Heart left ventricle (tissue), 16 donors: ENCODE measurements around the gene PATJ. TPM values are rescaled to one million over a fixed set of nuclear protein-coding genes. Genes with fewer than 3 reads are reported as not detected.
A peak's percentile ranks its signal among the peaks of the same experiment; 100 is the strongest.
"Not testable (repeated sequence)": the region's sequence is repeated elsewhere in the genome, so short reads cannot be mapped to it uniquely, and the experiment has no call there.

Experiments
- ATAC-seq, 4 donors: fragments of 200-7000 bp; cut with Tn5 transposase; one replicate each; pipeline ENCODE4 v1.9.1; 2020 to 2022; ENCODE audit warnings: moderate library complexity in 4 of 4, mild to moderate bottlenecking in 3 of 4, moderate number of reproducible peaks in 1 of 4
- DNase-seq, 5 donors: peaks; one replicate each; pipeline ENCODE4 v3.0.0-alpha.2; 2020
- H3K27ac ChIP-seq, 12 donors: fragments of 200-600 bp; sonication (generic) in 4 of 12; one replicate each; pipeline versions ENCODE4 v1.5.0 to v1.8.0; 2016 to 2022; ENCODE audit warnings: mild to moderate bottlenecking in 2 of 12
- H3K27me3 ChIP-seq, 9 donors: fragments of 200-600 bp; sonication (generic) in 2 of 9; one replicate each; pipeline versions ENCODE4 v1.5.1 to v1.8.0; 2016 to 2022; ENCODE audit warnings: mild to moderate bottlenecking in 3 of 9
- H3K36me3 ChIP-seq, 9 donors: fragments of 200-600 bp; sonication (generic) in 2 of 9; one replicate each; pipeline versions ENCODE4 v1.5.0 to v1.8.0; 2018 to 2022; ENCODE audit warnings: mild to moderate bottlenecking in 2 of 9
- H3K4me1 ChIP-seq, 12 donors: fragments of 200-600 bp; sonication (generic) in 4 of 12; one replicate each; pipeline versions ENCODE4 v1.5.0 to v1.8.0; 2016 to 2022; ENCODE audit warnings: mild to moderate bottlenecking in 3 of 12
- H3K4me3 ChIP-seq, 12 donors: fragments of 200-600 bp; sonication (generic) in 4 of 12; one replicate each; pipeline versions ENCODE4 v1.5.0 to v1.8.0; 2017 to 2022; ENCODE audit warnings: mild to moderate bottlenecking in 9 of 12, moderate library complexity in 4 of 12
- H3K9me3 ChIP-seq, 12 donors: fragments of 200-600 bp; sonication (generic) in 4 of 12; one replicate each; pipeline versions ENCODE4 v1.5.0 to v1.8.0; 2016 to 2022; ENCODE audit warnings: mild to moderate bottlenecking in 1 of 12
- POLR2A ChIP-seq, 2 donors: fragments of 450-650 bp; IDR thresholded peaks; one replicate each; pipeline ENCODE4 v1.6.1; 2017; ENCODE audit warnings: antibody characterized with exemption in 2 of 2, mild to moderate bottlenecking in 2 of 2, moderate library complexity in 2 of 2
- WGBS, 4 donors: extraction: QIAGEN DNeasy Blood & Tissue Kit in 2 of 4; methylation state at CpG; one replicate each; pipeline versions ENCODE4 v1.1.5 to v1.1.7; 2013 to 2018; 5-methylcytosine and 5-hydroxymethylcytosine counted together
- intact Hi-C, 10 donors: fragments of 100-400 bp; cut with DNase I; formaldehyde crosslinking; loops; one replicate each; pipeline versions ENCODE4 v1.11.1 to v1.14.2; 2022
- polyA plus RNA-seq, 2 donors: library from polyadenylated mRNA; stranded (reverse); fragments of 200-250 nt; gene quantifications; one replicate each; pipeline ENCODE4 v1.2.3, GENCODE V29; 2013
- total RNA-seq, 9 donors: library from RNA; depleted of rRNA in 2 of 9; stranded (reverse); fragments of >200 nt in 2 of 9; fragmentation: NEBNext Ultra II Directional in 3 of 9; extraction: Animal tissue kit (Norgen Biotek cat#: 25700) in 3 of 9; gene quantifications; one replicate each; pipeline versions ENCODE4 v1.1.0 to v1.2.4, GENCODE V29; 2016 to 2023
- TF ChIP-seq, protein P1 (sequence below), 12 donors: fragments of 200-600 bp; sonication (generic) in 4 of 12; IDR thresholded peaks; one replicate each; pipeline versions ENCODE4 v1.5.0 to v1.8.0; 2018 to 2022; ENCODE audit warnings: antibody characterized with exemption in 12 of 12, mild to moderate bottlenecking in 5 of 12
- donor health status: ischemic (EF 13 %, LVEDD 7.1; RV severe dilation, severe dysfunction).
- donor health status: healthy with polysubstance abuse.
- donor health status: DM: no; HTN: yes; CAD: no.
- donor health status: DM: no; HTN: no; CAD: no.
- donor health status: ischemic (EF 25% LVEDD 6.9; RV normal size, moderate dysfunction).
- donor health status: ischemic (EF 25% LVEDD 5.7; RV mildly dilated, moderate dysfunction).
- donor health status: healthy.
- donor health status: DM: yes; HTN: yes; CAD: no.
- donor health status: ischemic (EF 35%, LVEDD 5.7; RV mildly dilated, moderate dysfunction).
- donor health status: nonischemic (EF 11% LVEDD 7.7; RV severe dilation, severe dysfunction).
- donor health status: DM: yes; HTN: yes; CAD: no.
- donor health status: PGD.
- donor health status: ischemic (EF 29% LVEDD 5.4; RV normal size, mild dysfunction).
- donor health status: nonischemic (EF 23%, LVEDD 6.1; RV moderate dilation, normal function).

Gene PATJ
- total and polyA plus RNA-seq, 11 donors = 6.6 to 190 (median 105) TPM

DNA sequence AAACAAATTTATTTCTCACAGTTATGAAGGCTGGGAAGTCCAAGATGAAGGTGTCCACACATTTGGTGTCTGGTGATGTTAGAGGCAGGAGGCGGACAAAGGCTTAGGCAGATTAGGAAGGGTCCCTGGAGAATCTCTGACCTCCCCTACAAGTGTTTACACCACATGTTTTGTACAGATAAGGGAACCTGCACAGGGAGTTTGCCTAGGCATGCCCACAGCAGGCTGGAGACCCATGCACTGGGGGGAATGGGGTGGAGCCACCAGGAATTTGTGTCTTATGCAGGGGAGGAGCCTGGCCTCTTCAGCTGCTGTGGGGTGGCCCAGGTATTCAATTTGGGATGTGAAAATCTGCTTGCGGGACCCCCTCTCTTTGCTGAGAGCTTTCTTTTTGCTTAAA lies 131.3 kb downstream of the PATJ start:
- Histone ChIP-seq H3K4me1 (peaks cover 0 to 18% (median 0%) of the 10 kb centered on the region in 12 donors), H3K9me3 (peaks cover 0 to 13% (median 2%) of the 10 kb centered on the region in 12 donors), H3K36me3 (peaks cover 0 to 8% (median 0%) of the 10 kb centered on the region in 9 donors), H3K27me3 (no peaks in the 10 kb centered on the region), H3K27ac (no peak overlapping the region), H3K4me3 (no peak overlapping the region)
- 95 to 100% (median 98%) methylated on average over 2 of the region's 2 CpGs for WGBS, 4 donors
- ATAC-seq (no peak), DNase-seq (no peak)
- no peak for TF ChIP-seq POLR2A (IDR thresholded peaks at IDR 0.05)
- TF ChIP-seq, protein P1, sequence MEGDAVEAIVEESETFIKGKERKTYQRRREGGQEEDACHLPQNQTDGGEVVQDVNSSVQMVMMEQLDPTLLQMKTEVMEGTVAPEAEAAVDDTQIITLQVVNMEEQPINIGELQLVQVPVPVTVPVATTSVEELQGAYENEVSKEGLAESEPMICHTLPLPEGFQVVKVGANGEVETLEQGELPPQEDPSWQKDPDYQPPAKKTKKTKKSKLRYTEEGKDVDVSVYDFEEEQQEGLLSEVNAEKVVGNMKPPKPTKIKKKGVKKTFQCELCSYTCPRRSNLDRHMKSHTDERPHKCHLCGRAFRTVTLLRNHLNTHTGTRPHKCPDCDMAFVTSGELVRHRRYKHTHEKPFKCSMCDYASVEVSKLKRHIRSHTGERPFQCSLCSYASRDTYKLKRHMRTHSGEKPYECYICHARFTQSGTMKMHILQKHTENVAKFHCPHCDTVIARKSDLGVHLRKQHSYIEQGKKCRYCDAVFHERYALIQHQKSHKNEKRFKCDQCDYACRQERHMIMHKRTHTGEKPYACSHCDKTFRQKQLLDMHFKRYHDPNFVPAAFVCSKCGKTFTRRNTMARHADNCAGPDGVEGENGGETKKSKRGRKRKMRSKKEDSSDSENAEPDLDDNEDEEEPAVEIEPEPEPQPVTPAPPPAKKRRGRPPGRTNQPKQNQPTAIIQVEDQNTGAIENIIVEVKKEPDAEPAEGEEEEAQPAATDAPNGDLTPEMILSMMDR (IDR thresholded peaks at IDR 0.05) = no peak
- intact Hi-C loops = loop anchor here in 1 of 10 donors (5.0 kb wide), 1 partner anchor 194 kb away; no protein-coding TSS in a partner anchor

DNA sequence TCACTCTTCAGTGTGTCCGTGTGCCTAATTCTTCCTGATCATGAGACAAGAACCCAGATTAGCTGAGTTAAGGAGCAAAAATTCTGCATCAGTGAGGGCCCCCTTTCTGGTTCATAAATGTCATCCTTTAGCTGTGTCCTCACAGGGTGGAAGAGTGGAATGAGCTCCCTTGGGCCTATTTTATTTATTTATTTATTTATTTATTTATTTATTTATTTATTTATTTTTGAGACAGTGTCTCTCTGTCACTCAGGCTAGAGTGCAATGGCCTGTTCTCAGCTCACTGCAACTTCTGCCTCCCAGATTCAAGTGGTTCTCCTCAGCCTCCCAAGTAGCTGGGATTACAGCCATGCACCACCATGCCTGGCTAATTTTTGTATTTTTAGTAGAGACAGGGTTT lies 131.7 kb downstream of the PATJ start:
- Histone ChIP-seq H3K36me3 (peaks cover 0 to 8% (median 0%) of the 10 kb centered on the region in 9 donors), H3K9me3 (peaks cover 0 to 13% (median 2%) of the 10 kb centered on the region in 12 donors), H3K4me1 (peaks cover 0 to 18% (median 0%) of the 10 kb centered on the region in 12 donors), H3K4me3 (no peak overlapping the region), H3K27me3 (no peaks in the 10 kb centered on the region), H3K27ac (no peak overlapping the region)
- WGBS, 4 donors = 96 to 100% (median 99%) methylated on average over 1 of the region's 1 CpG
- ATAC-seq (no peak), DNase-seq (no peak)
- intact Hi-C loops = loop anchor here in 1 of 10 donors (5.0 kb wide), 1 partner anchor 193 kb away; no protein-coding TSS in a partner anchor
- TF ChIP-seq, protein P1 (IDR thresholded peaks at IDR 0.05) = no peak
- no peak for TF ChIP-seq POLR2A (IDR thresholded peaks at IDR 0.05)

DNA sequence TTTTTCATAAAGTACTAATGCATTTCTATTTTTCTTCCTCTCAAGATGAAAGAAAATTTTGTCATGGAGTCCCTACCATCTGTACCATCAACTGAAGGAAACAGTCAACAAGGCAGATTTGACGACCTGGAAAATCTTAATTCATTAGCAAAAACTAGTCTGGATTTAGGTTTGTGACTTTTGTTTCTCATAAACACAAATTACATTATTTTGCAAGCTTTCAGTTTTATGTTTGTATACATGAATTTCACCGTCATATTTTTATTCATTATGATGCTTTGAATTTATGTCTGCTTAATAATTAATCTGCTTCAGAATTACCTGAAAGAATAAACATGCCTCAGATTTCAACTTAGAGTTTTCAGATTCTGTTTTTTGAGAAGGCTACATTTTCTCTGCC lies 132.9 kb downstream of the PATJ start:
- 96 to 97% (median 96%) methylated on average over 2 of the region's 2 CpGs for WGBS, 4 donors
- no peak overlapping the region for H3K27ac ChIP-seq
- TF ChIP-seq POLR2A (IDR thresholded peaks at IDR 0.05) = no peak
- TF ChIP-seq, protein P1 (IDR thresholded peaks at IDR 0.05) = no peak

DNA sequence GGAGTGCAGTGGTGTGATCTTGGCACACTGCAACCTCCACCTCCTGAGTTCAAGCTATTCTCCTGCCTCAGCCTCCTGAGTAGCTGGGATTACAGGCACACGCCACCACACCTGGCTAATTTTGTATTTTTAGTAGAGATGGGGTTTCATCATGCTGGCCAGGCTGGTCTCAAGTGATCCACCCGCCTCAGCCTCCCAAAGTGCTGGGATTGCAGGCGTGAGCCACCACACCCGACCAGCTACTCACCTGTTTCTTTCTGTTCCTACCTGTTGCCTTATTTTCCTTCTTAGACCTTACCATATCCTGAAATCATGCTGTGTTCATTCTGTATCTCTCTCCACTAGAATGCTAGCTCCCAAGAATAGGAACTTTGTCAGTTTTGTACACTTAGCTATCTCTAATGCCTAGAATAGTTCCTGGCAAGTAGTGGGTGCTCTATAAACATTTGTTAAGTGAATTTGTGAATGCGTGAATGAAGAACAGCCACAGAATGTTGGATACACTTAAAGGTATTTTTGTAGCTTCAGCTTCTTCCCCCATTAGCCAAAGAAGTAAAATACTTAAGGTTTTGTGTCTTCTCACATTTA lies 137.7 kb downstream of the PATJ start:
- peaks cover 0 to 13% (median 0%) of the 10 kb centered on the region in 9 donors for H3K36me3 ChIP-seq
- H3K27me3 ChIP-seq, DNase-seq, H3K9me3 ChIP-seq, intact Hi-C loops, H3K4me3 ChIP-seq: not testable (repeated sequence)
- WGBS, 4 donors = 50 to 63% (median 56%) methylated on average over 5 of the region's 5 CpGs
- H3K27ac ChIP-seq = peak overlapping the region; percentile 13 to 83 (median 60)
- H3K4me1 ChIP-seq = peaks cover 0 to 13% (median 0%) of the 10 kb centered on the region in 12 donors
- peak; percentile 84 to 89 (median 87) for ATAC-seq

More for the DNA sequence above, 132.9 kb downstream of the PATJ start:
- no peak for DNase-seq
- H3K4me3 ChIP-seq = no peak overlapping the region
- intact Hi-C loops = no loop called here
- H3K9me3 ChIP-seq = peaks cover 0 to 13% (median 2%) of the 10 kb centered on the region in 12 donors
- no peaks in the 10 kb centered on the region for H3K27me3 ChIP-seq
- peaks cover 0 to 14% (median 0%) of the 10 kb centered on the region in 12 donors for H3K4me1 ChIP-seq
- H3K36me3 ChIP-seq = peaks cover 0 to 8% (median 0%) of the 10 kb centered on the region in 9 donors
- ATAC-seq = no peak
